Forelimb muscle (tissue), 1 donor: ENCODE measurements around the gene CTU1. TPM values are rescaled to one million over a fixed set of nuclear protein-coding genes. Genes with fewer than 3 reads are reported as not detected.
"Not testable (repeated sequence)": the region's sequence is repeated elsewhere in the genome, so short reads cannot be mapped to it uniquely, and the experiment has no call there.

ENCODE experiments used
- DNase-seq: peaks from one replicate; pipeline ENCODE4 v3.0.0-alpha.2; 2013; ENCODE audit warnings: low read depth
- polyA plus RNA-seq: library from polyadenylated mRNA; unstranded; fragments of 120-200 nt; gene quantifications from one replicate; pipeline ENCODE4 v1.2.1, GENCODE V29; 2013; ENCODE audit not compliant: insufficient read length

The CTU1 gene
- 2.4 TPM for polyA plus RNA-seq

- DNase-seq: peak; percentile 98
These were observed at the start of gene CTU1 for GRCh38 chr19:51108066-51108804. TSS of gene CTU1 (minus strand) at chr19:51108409. CDS start at chr19:51104569, 3,840 bp downstream.

GRCh38 chr19:51157265-51157664 lies 49.1 kb upstream of the CTU1 start:
- no peak for DNase-seq

- DNase-seq: no peak
These were observed 48.5 kb upstream of the CTU1 start for GRCh38 chr19:51156710-51157109.

GRCh38 chr19:51150627-51151026 lies 42.4 kb upstream of the CTU1 start:
- no peak for DNase-seq

GRCh38 chr19:51148580-51148979 lies 40.4 kb upstream of the CTU1 start:
- no peak for DNase-seq

GRCh38 chr19:51147663-51148062 lies 39.5 kb upstream of the CTU1 start:
- no peak for DNase-seq

- no peak for DNase-seq
These were observed 38.5 kb upstream of the CTU1 start for GRCh38 chr19:51146751-51147150.

GRCh38 chr19:51145916-51146493 lies 37.8 kb upstream of the CTU1 start:
- DNase-seq: no peak

GRCh38 chr19:51144482-51145045 lies 36.4 kb upstream of the CTU1 start:
- DNase-seq: no peak

- no peak for DNase-seq
These were observed 35.3 kb upstream of the CTU1 start for GRCh38 chr19:51143486-51143885.

GRCh38 chr19:51142809-51143475 lies 34.7 kb upstream of the CTU1 start:
- not testable (repeated sequence) for DNase-seq

GRCh38 chr19:51142119-51142518 lies 33.9 kb upstream of the CTU1 start, which contains the start of gene SIGLEC7:
TSS of gene SIGLEC7 (plus strand) at chr19:51142301. CDS start at chr19:51142370, 69 bp downstream.
- no peak for DNase-seq

GRCh38 chr19:51141181-51141580 lies 33.0 kb upstream of the CTU1 start:
- no peak for DNase-seq

GRCh38 chr19:51140441-51140840 lies 32.2 kb upstream of the CTU1 start:
- no peak for DNase-seq

- DNase-seq: no peak
These were observed 31.2 kb upstream of the CTU1 start for GRCh38 chr19:51139299-51140014.

- DNase-seq: no peak
These were observed 30.4 kb upstream of the CTU1 start for GRCh38 chr19:51138549-51138979.

GRCh38 chr19:51137792-51138425 lies 29.7 kb upstream of the CTU1 start:
- no peak for DNase-seq

GRCh38 chr19:51136851-51137551 lies 28.8 kb upstream of the CTU1 start:
- DNase-seq: no peak

- no peak for DNase-seq
These were observed 28.0 kb upstream of the CTU1 start for GRCh38 chr19:51135986-51136762.

GRCh38 chr19:51135004-51135403 lies 26.8 kb upstream of the CTU1 start:
- DNase-seq: no peak
